GM23248 (cell line): ENCODE measurements around the gene MAP4K2.

ENCODE experiments used
- EZH2 ChIP-seq: fragments of 200-600 bp; sonication (generic); IDR thresholded peaks from 2 replicates; pipeline ENCODE4 v1.6.1; 2018; ENCODE audit warnings: antibody characterized with exemption, mild to moderate bottlenecking; ENCODE audit not compliant: insufficient read depth, poor library complexity, severe bottlenecking
- EZH2phosphoT487 ChIP-seq: fragments of 200-600 bp; sonication (generic); IDR thresholded peaks from 2 replicates; pipeline ENCODE4 v1.6.1; 2018; ENCODE audit warnings: antibody characterized with exemption, moderate library complexity, mild to moderate bottlenecking, low read depth; ENCODE audit not compliant: insufficient read depth

- TF ChIP-seq EZH2 (no peak), EZH2phosphoT487 (no peak)
Measured at GRCh38 chr11:64809781-64810241, 6.8 kb upstream of the MAP4K2 start.
